GM18502 (cell line): ENCODE results near the gene SPAG16.

Experiments used
- ATAC-seq: cut with Tn5 transposase; IDR thresholded peaks from one replicate; pipeline ENCODE4 v1.9.1; 2021; ENCODE audit warnings: mild to moderate bottlenecking; ENCODE audit not compliant: unreplicated experiment, poor library complexity

The SPAG16 gene

DNA sequence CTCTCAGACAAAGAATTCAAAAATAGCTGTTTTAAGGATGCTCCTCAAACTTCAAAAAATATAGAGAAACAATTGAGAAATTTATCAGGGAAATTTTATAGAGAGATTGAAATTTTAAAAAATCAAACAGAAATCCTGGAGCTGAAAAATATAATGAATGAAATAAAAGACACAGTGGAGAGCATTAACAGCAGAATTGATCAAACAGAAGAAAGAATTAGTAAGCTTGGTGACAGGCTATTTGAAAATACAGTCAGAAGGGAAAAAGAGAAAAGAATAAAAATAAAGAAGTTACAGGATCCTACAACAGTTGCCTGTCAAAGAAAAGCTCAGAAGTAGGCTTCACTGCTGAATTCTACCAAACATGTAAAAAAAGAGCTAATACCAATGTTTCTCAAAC lies 832.8 kb downstream of the SPAG16 start:
- ATAC-seq: no peak

DNA sequence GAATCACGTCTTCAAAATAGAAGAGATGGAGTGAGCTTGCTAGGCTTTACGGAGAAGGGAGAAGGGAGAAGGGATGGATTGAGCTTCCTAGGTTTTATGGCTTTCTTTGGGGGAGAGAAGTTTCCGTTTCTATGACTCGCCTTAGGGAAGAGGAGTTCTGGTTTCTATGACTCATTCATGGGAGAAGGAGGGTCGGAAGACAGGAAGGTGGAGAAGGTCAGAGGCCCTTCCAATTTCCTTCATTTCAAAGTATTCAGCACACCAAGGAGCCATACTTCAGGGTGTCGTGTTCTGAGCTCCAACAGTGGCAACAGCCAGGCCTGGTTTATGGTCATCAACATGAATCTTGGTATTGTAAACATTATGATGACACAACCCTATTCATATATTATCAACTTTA lies 841.9 kb downstream of the SPAG16 start:
- ATAC-seq: no peak

DNA sequence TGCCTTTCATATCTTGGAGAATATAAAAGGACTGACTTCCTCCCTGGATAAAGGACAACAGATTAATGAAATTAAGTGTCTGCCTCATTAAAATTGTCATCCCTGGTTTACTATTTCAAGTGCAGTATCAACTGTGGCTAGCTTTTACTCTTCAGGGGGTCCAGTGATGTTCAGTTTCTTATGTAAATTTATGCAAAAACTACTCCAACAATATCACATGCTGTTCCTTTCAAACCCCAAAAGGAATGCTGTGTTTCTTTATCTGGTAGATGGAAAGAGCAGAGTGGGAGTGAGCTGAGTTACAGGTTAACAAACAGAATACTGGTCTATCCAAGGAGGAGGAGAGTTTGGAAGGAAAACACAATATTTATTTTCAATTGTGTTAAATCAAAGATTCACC lies 842.9 kb downstream of the SPAG16 start:
- ATAC-seq: no peak

DNA sequence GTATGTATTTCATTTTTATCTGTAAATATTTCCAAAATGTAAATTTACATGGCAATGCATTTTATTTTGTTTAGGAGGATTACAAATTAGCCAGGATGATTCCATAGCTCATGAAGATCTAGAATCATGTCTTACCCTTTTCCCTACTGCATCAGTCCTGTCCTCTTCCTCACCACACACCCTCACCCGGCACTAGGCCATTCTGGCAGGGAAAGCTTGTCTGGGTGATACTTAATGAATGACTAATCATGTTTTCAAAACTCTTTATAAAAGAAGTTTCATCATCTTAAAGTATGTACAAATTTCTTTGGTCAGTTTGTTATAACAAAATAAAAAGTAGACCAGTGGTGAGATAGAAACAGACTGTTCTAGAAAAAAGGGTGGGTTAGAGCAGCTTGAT lies 843.3 kb downstream of the SPAG16 start:
- ATAC-seq: no peak

DNA sequence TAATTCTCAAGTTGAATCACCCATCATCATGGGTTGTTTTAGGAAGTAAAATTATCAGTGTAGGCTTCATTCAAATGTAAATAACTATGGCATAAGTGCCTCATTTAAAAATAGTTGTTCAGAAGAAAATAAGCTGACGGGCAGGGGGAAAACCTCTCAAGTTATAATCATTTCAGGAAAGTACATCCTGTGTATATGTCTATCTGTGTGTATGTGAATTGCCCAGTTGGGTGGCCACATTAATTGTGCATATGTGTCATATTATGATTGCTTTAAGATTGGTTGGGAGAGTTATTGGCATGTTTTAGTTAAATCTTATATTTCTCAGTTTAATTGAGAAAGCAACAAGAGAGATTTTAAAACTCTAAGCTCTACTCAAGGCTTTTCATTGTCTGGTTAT lies 843.8 kb downstream of the SPAG16 start:
- no peak for ATAC-seq

DNA sequence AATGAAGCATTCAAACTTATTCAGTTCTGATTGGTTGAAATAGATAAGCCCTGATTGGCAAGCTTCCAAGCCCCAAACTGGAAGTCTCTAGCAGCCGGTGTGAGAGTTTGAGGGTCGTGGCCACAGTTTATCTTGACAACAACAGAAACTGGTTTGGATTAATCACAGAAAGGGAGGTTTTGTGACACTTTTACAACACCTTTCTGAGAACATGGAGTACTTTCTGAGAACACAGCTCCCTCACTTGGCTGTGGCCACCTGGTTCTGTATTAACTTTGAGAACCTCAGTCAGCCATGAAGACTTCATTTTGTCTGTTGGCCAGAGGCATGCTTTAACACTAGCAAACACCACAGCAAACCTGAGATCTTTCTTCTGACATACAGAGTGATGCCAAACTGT lies 845.9 kb downstream of the SPAG16 start:
- no peak for ATAC-seq

DNA sequence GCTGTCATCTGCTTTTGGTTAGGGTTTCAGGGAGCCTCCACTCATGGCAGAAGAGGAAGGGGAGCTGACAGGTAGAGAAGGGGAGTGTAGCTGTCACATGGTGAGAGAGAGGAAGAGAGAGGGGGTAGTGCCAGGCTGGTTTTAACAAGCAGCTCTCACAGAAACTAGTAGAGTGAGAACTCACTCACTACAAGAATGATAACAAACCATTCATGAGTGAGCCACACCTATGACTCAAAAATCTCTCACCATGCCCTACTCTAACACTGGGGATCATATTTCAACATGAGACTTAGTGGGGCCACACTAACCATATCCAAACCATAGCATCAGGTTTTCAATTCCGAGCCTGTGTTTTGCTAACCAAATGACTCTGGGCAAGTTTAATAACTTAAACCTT lies 851.7 kb downstream of the SPAG16 start:
- ATAC-seq: no peak

DNA sequence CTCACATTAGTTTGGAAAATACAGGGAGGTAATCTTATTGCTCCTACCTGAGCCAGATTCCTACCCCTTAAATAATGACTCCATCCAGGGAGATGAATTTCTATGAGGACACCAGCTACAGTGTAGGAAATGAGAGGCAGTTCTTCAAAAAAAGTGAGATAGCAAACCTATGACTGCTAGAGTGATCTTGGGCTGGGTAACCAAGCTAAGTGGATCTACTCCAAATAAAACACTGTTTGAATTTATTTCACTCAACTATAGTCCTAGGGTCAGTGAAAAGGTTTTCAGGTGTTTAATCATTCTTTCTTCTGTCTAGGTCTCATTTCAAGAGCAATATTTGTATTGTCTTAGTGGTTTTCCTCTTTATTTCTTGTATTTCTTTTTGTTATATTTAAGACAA lies 854.5 kb downstream of the SPAG16 start:
- no peak for ATAC-seq

DNA sequence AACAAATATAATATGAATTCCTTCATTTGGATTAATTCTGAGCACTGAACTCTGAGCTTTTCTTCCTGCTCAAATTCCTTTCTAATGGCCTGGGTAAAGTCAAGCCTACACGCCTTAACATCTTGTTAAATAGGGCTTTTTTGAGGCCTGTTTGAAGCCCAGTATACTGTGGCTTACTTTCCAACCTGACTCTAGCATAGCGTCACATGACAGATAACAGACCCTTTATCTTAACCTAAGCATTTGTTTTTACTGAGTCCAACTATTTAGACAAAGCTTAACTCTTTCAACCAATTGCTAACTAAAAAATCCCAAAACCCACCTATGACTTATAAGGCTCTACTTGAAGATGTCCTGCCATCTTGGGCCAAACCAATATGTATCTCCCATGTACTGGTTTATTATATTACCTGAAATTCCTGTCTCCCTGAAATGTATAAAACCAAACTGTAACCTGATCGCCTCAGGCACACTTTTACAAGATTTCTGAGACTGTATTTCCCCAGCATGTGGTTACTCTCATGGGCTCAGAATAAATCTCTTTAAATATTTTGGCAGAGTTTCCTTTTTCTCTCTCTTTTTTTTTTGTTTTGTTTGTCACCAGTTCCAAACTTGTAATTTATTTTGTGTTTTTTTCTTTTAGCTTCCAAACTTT lies 855.5 kb downstream of the SPAG16 start:
- ATAC-seq: no peak

DNA sequence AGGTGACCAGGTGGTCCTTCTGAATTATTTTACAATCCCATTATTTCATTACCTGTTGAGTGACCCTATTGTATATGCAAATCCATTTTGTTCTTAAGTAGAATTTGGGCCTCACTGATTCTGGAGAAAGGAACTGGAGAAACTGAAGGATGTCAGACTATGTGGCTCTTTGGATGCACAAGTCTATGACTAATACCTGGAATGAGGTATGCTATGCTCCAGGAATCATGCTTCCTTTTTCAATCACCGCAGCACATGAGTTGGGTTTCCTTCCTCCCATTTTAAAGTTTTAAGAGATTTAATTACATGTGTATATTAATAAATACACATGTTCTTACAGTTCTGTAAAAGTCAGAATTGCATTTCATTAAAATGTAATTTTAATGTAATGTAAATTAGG lies 872.7 kb downstream of the SPAG16 start:
- ATAC-seq: peak; percentile 85

DNA sequence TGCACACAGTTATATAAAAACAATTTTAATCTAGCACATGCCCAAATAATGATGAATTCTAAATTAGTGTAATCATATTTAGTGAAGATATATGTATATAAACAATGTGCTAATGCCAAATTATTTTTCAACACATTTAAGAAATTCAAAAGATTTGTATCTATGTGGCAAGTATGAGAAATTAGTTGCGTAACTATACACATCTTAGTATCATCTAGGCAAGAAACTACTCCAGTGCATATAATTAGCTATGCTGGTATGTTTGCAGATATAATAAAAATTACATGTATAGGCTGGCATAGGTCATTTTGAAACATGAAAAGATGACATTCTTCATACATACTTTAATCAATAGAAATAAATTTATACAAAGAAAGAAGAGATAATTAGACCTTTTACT lies 874.6 kb downstream of the SPAG16 start:
- ATAC-seq: no peak

DNA sequence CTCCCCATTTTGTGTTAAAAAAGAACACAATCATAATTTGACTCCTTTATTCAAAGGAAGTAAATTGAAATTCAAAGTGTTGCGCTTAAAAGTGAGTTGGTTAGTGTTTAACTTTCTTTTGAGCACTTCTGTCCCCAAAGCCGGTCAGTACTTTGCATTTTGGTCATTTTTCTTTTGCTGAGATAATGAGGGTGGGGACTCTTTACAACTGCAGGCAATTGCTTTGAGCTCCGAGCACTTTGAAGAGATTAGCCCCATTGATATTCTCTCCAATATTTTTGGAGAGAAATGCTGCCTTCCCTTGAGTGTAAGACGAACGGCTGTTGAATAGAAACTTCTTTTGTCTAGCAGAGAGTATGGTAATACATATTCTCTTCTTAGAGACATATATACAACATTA lies 885.0 kb downstream of the SPAG16 start:
- no peak for ATAC-seq

DNA sequence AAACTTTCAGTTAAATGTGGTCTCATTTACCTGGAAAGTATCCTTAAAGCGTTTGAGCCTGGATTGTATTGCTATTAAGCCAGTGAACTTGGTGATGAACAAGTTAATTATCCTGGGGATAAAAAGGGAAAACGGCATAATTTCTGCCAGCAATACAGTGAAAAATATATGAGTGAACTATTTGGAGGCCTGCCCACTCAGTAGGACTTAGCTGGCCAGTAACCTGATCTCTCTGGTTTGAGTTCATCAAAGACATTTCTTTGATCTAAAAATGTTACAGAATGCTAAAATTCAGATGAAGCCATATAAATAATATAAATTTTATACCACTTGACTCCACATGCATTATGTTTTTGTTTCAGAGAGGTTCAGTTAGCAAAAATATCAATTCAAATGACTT lies 885.5 kb downstream of the SPAG16 start:
- no peak for ATAC-seq

DNA sequence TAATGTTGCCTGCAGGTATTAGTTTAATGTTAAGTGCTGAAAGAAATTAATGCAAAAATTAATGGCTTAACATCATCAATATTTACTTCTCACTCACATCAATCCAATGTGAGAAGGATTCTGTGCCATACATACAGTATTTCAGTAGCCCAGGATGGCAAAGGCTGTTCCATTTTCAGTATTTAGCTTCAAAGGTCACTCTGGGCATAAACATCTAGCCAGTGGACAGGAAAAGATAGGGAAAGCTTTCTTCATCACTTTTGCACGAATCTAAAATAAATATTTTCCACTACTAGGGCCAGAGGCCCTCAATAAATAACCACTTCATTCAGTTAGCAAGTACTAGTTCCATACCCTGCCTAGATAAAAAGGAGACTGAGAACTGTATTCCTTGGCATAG lies 890.3 kb downstream of the SPAG16 start:
- no peak for ATAC-seq

DNA sequence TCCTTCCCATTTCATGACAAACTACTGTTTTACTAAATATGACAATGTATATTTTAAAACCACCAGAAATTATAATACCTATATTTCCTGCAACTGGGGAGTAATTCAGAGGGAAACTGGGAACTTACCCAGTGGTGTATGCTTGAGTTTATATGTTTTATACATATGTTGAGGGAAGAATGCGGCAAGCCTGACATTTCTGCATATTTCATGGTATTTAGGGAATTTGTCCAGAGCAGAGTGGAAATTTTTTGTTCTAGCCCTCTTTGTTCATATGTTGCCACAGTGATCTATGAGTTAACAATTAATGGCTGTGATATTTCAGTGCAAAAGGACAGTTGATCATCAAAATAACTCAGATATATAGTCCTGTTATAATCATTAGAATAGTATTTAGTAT lies 895.8 kb downstream of the SPAG16 start:
- no peak for ATAC-seq

DNA sequence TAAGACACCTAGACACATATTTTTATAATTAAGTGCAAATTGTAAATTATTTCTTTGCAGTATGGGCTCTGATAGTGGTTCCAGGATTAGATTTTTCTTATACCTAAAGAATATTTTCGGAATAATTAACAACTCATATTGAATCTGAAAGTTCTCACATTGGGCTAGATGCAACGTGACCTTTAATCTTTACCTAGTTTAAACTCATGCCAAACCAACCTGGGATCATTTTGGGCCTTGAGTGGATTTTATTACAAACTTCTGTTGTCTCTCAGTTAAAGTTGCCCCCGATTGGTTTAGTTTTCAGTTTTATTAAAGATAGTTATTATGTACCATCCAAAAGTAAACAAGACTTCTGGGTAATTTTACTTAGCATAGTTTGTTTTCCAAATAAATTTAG lies 896.4 kb downstream of the SPAG16 start:
- no peak for ATAC-seq

DNA sequence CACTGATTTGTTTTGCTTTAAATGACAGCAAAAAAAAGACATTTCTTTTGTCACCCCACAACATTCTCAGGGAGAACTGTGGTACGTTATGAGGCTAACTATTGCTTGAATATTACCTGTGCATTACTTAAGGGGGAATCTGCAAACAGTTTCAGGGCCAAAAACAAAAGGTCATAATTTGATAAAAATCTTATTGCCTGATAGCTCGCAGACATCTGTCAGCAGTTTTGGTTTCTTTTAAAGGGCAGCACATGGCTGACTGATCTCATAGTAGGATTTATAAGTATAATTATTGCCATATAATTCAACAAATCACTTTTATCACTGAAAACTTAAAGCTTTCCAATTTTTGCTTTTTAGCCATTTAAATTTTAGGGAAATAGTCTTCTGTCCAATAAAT lies 900.2 kb downstream of the SPAG16 start:
- no peak for ATAC-seq

DNA sequence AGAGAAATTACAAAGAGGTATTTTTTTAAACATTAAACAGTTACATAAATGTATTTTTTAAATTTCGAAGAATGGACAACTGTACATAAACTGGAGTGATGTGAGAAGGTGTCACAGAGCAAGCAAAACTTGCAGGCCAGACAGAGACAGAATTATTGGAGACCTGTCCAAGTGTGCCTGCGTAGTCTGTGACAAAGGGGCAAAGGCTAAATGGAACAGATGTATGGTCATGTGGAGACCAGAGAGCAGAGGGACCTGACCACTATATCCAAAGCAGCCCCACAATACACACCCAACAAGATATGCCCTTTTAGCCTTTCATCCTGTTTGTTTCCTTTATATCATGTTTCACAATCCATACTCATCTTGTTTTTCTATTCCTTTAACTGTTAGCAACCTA lies 901.3 kb downstream of the SPAG16 start:
- ATAC-seq: no peak

DNA sequence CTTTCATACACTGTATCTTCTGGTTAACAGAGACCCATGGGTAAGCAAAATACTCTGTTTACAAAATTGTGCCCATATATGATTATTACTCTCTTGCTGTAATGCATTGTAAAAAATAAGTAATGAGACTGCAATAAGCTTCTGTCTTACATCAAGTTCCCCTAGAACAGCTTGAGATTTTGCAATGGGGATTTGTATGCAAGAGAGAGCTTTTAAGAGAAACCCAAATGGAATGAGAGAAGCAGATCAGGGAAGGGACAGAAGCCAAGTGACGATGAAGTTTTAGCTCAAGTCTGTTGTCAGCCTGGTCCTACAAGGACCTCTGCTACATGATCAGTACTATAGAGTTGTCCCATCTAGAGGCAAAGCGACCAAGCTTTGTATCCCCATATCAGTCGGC lies 908.4 kb downstream of the SPAG16 start:
- ATAC-seq: no peak

DNA sequence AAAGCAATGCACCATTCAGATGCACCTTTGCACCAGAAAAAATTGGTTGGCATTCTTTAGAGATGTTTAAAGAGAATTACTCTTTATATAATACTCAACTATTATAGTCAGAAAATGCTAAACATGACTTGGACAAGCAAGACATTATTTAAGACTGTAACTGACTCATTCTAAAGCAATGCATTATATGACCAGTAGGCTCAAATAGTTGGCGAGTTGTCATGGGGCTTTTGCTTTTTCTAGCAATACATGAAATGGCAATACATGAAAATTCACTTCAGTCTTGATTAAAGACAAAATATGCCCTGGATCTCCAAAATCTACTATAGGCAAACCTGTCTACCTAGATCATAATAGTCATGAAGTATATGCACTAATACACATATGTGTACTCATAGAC lies 909.7 kb downstream of the SPAG16 start:
- no peak for ATAC-seq

DNA sequence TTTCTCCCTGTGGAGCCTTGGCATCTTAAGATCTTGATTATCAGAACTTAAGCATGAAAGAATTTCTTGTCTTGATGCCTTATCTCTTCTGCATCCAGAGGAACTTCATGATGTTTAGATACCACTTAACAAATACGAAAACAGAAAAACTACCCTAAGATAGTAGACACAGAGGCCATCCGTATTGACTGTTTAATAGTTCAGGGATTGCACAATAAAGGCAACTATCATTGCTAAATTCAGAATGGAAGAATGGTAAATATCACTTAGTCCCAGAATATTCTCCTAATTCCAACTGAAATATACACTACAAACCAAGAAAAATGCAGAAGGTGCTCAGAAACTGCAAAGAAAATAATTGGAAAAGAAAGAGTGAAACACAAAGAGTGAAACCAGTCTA lies 912.0 kb downstream of the SPAG16 start:
- no peak for ATAC-seq

DNA sequence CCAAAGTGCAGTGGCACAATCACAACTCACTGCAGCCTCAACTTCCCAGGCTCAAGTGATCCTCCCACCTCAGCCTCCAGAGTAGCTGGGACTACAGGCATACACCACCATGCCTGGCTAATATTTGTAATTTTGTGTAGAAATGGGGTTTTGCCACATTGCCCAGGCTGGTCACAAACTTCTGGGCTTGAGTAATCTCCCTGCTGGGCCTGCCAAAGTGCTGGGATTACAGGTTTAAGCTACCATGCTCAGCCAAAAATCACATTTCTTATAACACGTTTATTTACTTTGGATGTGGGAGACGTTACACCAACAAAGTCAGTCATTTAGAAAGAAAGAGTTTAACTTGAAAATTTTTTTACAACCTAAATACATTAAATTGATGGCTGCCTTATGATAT lies 917.6 kb downstream of the SPAG16 start:
- ATAC-seq: no peak

DNA sequence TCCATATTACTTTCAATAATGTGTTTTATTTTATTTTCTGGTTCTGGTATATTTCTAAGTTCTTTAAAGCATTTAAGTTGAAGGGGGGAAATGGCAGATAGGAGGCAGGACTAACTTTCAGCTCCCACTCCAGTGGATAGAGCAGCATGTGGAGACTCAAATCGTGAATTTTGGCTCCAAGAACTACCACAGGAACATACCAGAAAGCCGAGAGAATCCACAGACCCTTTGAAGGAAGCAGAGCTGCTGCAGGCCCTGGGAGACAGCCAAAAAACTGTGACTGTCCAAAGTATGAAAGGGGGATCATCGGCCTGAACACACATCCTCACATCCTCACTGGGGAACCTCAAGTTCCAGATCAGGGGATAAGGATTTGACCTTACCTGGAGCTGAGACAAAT lies 919.0 kb downstream of the SPAG16 start:
- ATAC-seq: no peak
